GM19463 (cell line): Measurements from ENCODE around the gene RNF38.
"Not testable (repeated sequence)": the region's sequence is repeated elsewhere in the genome, so short reads cannot be mapped to it uniquely, and the experiment has no call there.

Experiments used
- ATAC-seq: cut with Tn5 transposase; IDR thresholded peaks from one replicate; pipeline ENCODE4 v1.9.1; 2021; ENCODE audit warnings: mild to moderate bottlenecking, moderate library complexity; ENCODE audit not compliant: unreplicated experiment

The RNF38 gene

DNA sequence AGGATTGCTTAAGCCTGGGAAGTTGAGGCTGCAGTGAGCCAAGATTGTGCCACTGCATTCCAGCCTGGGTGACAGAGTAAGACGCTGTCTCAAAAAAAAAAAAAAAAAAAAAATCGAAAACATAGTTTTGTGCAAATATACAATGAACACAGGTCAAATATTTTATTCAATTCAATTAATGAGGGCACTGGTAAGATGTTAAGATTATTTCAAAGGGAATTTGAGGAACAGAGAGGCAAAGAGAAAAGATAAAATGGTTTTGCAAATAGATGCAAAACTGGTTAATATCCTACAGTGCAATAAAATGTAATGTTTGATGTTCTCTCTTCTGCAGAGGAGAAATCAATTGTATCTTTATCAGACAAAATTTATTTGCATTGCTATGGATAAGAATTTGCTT, 102.3 kb downstream of the RNF38 start:
- no peak for ATAC-seq

DNA sequence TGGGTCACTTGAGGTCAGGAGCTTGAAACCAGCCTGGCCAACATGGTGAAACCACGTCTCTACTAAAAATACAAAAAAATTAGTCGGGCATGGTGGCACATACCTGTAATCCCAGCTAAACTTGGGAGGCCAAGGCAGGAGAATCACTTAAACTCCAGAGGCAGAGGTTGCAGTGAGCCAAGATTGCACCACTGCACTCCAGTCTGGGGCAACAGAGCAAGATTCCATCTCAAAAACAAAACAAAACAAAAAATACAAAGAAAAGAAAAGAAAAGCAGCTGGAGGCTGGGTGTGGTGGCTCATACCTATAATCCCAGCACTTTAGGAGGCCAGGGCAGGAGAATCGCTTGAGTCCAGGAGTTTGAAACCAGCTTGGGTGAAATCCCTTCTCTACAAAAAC, 105.1 kb downstream of the RNF38 start:
- not testable (repeated sequence) for ATAC-seq

DNA sequence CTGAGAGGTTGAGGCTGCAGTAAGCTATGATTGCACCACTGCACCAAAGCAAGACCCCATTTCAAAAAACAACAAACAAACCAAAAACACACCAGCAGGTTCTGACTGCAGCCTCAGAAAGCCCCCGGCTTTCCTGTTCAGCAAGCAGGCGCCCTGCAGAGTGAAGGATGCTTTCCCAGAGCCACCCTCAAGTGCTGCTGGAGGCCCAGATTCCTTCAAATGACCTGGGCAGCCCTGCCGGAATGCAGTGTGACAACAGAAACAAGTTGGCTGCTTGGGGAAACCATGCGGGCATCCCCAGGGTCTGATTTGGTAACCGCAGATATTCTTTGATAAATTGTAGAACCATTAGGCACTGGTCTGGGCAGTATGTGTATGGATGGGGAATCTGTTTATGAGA, 106.2 kb downstream of the RNF38 start:
- ATAC-seq, result no peak

DNA sequence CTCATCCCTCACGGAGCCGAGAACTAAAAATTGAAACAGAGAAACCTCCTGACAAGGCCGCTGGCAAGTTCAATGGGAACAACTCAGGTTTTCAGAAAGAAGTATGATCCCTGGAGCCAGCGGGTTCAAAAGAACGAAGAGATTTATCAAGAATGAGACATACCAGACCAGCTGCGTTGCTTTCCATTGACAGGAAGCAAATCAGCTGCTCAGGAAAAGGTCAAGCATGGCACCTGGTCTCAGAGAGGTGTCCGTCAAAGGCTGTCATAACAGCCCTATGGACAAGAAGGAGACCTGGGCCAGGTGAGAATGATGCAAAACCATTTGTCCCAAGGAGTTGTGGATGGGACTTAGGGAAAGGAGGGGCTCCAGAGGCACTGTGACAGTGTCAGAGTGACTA, 106.9 kb downstream of the RNF38 start:
- ATAC-seq, result no peak

DNA sequence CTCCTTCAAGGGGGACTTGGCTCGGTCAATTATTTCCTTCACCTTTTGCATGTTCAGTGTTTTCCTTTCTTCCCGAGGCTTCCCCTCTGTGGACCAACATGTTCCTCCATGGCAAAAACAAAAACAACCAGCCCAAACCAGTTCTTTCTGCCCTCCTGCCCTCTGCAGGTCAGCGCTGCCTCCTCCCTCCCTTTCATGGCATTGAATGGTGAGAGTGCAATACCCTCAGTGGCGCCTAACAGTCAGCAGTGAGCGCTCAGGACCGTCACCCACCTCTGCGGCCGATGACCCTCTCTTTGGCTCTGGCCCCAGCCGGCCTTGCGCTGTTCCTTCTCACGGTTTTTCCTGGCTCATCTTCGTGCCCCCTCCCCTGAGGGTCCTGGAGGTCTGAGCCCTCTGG, 107.4 kb downstream of the RNF38 start:
- ATAC-seq, result no peak

DNA sequence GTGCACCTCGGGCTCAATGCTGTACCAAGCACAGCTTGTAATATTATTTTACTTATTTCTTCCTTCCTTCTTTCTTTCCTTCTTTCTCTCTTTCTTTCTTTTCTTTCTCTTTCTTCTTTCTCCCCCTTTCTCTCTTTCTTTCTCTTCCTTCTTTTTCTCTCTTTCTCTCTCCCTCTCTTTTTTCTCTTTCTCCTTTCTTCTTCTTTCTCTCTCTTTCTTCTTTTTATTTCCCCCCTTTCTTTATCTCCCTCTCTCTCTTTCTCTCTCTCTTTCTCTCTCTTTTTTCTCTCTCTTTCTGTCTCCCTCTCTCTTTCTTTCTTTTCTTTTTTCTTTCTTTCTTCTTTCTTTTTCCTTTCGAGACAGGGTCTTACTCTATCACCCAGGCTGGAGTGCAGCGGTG, 109.1 kb downstream of the RNF38 start:
- no peak for ATAC-seq

DNA sequence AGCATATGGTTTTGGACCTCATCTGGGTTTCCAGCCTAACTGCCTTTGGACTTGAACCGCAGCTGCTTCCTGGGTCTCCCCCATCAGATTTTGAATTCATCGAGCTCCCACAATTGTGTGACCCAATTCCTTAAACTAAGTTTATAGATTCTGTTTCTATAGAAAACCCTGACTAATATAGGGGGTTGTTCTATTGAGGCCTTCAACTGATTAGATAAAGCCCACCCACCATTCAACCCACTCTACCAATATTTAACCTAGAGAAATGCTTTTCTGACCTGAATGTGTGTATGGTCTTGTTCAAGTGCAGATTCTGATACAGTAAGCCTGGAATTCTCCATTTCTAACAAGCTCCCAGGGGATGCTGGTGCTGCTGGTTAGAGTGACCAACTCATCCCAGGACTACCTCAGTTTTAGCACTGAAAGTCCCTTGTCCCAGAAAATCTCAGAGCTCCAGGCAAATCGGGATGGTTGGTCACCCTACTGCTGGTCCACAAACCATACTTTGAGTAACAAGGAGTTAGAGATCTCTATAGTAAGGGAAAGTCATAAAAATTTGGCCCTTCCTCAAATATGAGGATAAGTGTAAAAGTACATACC, 110.1 kb downstream of the RNF38 start:
- ATAC-seq, result no peak

DNA sequence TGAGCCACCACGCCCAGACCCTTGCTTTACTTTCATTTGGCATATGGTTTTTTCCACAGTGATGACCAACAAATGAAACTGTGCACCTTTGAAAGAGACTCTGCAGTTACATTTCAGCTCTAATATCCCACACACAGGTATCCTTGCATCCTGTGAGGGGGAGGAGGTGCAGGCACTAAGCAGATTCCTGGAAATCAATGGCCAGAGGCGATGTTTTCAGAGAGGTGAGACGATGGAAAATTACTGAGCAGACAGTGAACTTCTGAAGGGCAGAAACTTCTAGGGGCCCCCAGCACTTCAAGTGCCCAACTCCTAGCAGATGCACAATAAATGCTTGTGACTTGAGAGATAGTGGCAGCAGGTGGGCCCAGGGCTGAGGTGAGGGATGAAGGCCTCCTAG, 112.0 kb downstream of the RNF38 start:
- no peak for ATAC-seq
